ENCODE data around the gene ZG16B. TPM values are rescaled to one million over a fixed set of nuclear protein-coding genes. Genes with fewer than 3 reads are reported as not detected.

The ZG16B gene
- total RNA-seq, 1 experiment from 2014 or later, result 6.9 TPM

DNA sequence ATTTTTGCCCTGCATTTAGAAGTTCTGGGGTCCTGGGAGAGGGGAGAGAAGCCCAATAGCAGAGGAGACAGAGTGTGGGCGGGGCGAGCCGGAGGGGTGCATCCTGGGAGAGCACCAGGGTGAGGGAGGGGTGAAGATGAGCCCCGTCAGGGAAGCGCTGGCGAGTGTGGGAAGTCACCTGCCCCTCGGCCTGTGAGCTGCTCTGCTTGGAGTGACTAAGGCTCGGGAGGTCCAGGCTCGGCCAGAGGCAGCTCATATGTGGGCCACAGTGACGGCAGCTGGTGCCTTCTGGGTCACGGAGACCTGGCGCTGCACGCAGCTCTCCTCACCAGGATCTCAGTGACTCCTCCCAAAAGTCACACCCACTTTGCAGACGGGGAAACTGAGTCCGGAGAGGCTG, 1.1 kb downstream of the ZG16B start:
- TF ChIP-seq, protein P1, sequence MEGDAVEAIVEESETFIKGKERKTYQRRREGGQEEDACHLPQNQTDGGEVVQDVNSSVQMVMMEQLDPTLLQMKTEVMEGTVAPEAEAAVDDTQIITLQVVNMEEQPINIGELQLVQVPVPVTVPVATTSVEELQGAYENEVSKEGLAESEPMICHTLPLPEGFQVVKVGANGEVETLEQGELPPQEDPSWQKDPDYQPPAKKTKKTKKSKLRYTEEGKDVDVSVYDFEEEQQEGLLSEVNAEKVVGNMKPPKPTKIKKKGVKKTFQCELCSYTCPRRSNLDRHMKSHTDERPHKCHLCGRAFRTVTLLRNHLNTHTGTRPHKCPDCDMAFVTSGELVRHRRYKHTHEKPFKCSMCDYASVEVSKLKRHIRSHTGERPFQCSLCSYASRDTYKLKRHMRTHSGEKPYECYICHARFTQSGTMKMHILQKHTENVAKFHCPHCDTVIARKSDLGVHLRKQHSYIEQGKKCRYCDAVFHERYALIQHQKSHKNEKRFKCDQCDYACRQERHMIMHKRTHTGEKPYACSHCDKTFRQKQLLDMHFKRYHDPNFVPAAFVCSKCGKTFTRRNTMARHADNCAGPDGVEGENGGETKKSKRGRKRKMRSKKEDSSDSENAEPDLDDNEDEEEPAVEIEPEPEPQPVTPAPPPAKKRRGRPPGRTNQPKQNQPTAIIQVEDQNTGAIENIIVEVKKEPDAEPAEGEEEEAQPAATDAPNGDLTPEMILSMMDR (IDR thresholded peaks at IDR 0.05; ENCODE audit: unreplicated experiment), result no peak
- Mint-ChIP-seq H3K4me3 (ENCODE audit: unreplicated experiment) (no peak overlapping the region), H3K4me1 (ENCODE audit: insufficient read depth, unreplicated experiment) (peaks cover 16% of the 10 kb centered on the region), H3K36me3 (ENCODE audit: insufficient read depth, unreplicated experiment) (no peaks in the 10 kb centered on the region), H3K9me3 (ENCODE audit: unreplicated experiment) (no peaks in the 10 kb centered on the region), H3K27ac (ENCODE audit: low read depth, unreplicated experiment) (no peak overlapping the region), H3K27me3 (ENCODE audit: insufficient read depth, unreplicated experiment) (no peaks in the 10 kb centered on the region)
- ChIA-PET CTCF (interaction anchor here (0.7 kb wide), 1 partner anchor 51 kb away, joined by 3 read pairs; no protein-coding TSS in a partner anchor), POLR2A (interaction anchor here (0.9 kb wide), 1 partner anchor 20 kb away, joined by 3 read pairs; no protein-coding TSS in a partner anchor)
- intact Hi-C loops (cut with micrococcal nuclease), result no loop called here
- BruUV-seq (replicated peaks), result no TSS peak
- DNase-seq (ENCODE audit: unreplicated experiment), result no peak

DNA sequence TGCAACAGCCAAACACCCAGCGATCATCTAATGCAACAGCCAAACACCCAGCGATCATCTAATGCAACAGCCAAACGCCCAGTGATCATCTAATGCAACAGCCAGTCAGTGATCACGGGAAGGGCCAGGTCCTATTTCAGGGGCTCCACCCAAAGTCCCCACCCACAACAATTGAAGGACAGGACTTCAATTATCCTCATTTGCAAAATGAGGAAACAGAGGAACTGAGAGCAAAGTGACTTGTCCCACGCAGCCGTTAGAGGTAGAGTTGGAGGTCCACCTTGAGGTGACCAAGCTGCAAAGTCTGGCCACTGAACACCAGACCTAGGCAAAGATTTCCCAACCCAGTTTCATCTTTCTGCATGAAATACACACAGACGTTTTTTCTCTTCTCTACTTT, 3.7 kb downstream of the ZG16B start:
- Mint-ChIP-seq H3K4me1 (ENCODE audit: insufficient read depth, unreplicated experiment) (peaks cover 31% of the 10 kb centered on the region), H3K27me3 (ENCODE audit: insufficient read depth, unreplicated experiment) (no peaks in the 10 kb centered on the region), H3K4me3 (ENCODE audit: unreplicated experiment) (no peak overlapping the region), H3K9me3 (ENCODE audit: unreplicated experiment) (no peaks in the 10 kb centered on the region), H3K27ac (ENCODE audit: low read depth, unreplicated experiment) (no peak overlapping the region), H3K36me3 (ENCODE audit: insufficient read depth, unreplicated experiment) (no peaks in the 10 kb centered on the region)
- DNase-seq (ENCODE audit: unreplicated experiment), result no peak
- ChIA-PET POLR2A (no interaction called here), CTCF (no interaction called here)
- BruUV-seq (replicated peaks), result no TSS peak
- TF ChIP-seq, protein P1 (IDR thresholded peaks at IDR 0.05; ENCODE audit: unreplicated experiment), result no peak
- intact Hi-C loops (cut with micrococcal nuclease), result no loop called here

DNA sequence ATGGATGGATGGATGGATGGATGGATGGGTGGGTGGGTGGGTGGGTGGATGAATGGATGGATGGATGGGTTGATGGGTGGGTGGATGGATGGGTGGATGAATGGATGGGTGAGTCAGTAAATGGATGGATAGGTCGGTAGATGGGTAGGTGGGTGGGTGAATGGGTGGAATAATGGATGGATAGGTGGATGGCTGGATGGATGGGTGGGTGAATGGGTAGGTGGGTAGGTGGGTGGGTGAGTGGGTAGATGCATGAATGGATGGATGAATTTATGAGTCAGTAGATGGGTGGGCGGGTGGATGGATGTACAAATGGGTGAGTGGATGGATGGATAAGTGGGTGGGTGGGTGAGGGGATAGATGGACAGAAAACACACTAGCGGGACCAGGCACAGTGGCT, 4.9 kb downstream of the ZG16B start:
- H3K36me3 Mint-ChIP-seq (ENCODE audit: insufficient read depth, unreplicated experiment), result no peaks in the 10 kb centered on the region
- no peak for DNase-seq (ENCODE audit: unreplicated experiment)
- ChIA-PET POLR2A (no interaction called here), CTCF (no interaction called here)
- BruUV-seq (replicated peaks), result no TSS peak
- TF ChIP-seq, protein P1 (IDR thresholded peaks at IDR 0.05; ENCODE audit: unreplicated experiment), result no peak
- intact Hi-C loops (cut with micrococcal nuclease), result loop anchor here (5.0 kb wide), 1 partner anchor 72 kb away; no protein-coding TSS in a partner anchor
- no peaks in the 10 kb centered on the region for H3K27me3 Mint-ChIP-seq (ENCODE audit: insufficient read depth, unreplicated experiment)
- H3K27ac Mint-ChIP-seq (ENCODE audit: low read depth, unreplicated experiment), result peak overlapping the region; percentile 82
- no peak overlapping the region for H3K4me3 Mint-ChIP-seq (ENCODE audit: unreplicated experiment)
- peaks cover 31% of the 10 kb centered on the region for H3K4me1 Mint-ChIP-seq (ENCODE audit: insufficient read depth, unreplicated experiment)
- H3K9me3 Mint-ChIP-seq (ENCODE audit: unreplicated experiment), result no peaks in the 10 kb centered on the region

DNA sequence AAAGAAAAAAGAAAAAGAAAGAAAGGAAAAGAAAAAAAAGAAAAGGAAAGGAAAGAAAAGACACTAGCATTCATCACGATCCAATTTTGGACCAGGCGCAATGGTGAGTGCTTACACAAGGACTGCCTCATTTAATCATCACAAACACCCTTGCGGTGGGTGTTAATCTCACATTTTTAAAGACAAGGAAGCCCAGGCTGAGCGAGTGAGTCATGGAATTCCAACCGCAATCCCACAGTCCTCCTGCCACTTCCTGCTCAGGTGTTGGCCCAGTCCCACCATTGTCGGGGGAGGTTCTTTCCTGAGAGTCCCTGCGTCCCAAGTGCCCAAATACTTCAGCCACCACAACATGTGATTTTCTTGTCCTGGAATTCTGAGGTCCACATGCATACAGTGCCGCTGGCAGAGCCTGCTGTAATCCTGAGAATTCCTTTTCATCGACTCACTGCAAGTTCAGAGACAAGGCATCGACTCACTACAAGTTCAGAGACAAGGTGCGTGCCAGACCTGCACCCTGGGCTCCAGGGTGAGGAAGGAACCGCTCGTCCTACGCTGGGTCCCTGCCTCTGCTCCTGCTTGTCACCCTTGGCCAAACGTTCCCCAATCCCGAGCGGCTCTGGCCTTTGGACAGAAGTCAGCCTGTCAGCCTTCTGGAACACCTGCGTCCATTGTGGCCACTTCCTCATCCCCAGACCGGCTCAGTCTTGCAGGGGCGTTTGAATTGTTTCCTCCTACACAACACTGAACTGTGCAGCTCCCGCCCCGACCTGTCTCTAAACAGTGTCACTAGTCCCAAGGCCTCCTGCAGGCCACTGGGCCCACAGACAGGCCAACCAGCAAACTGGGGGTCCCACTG, 5.8 kb downstream of the ZG16B start:
- POLR2A ChIA-PET, result interaction anchor here (0.8 to 1.5 kb wide), 4 partner anchors 9 to 83 kb away, joined by 3 to 6 read pairs (median 4); no protein-coding TSS in a partner anchor
- DNase-seq (ENCODE audit: unreplicated experiment), result peak; percentile 97
- Mint-ChIP-seq H3K27me3 (ENCODE audit: insufficient read depth, unreplicated experiment) (no peaks in the 10 kb centered on the region), H3K4me3 (ENCODE audit: unreplicated experiment) (peak overlapping the region; percentile 65), H3K4me1 (ENCODE audit: insufficient read depth, unreplicated experiment) (peaks cover 31% of the 10 kb centered on the region), H3K27ac (ENCODE audit: low read depth, unreplicated experiment) (peak overlapping the region; percentile 82), H3K9me3 (ENCODE audit: unreplicated experiment) (no peaks in the 10 kb centered on the region), H3K36me3 (ENCODE audit: insufficient read depth, unreplicated experiment) (no peaks in the 10 kb centered on the region)
- CTCF ChIA-PET, result interaction anchor here (0.7 kb wide), 1 partner anchor 41 kb away, joined by 3 read pairs; no protein-coding TSS in a partner anchor
- BruUV-seq (replicated peaks), result no TSS peak
- TF ChIP-seq, protein P1 (IDR thresholded peaks at IDR 0.05; ENCODE audit: unreplicated experiment), result peak; percentile 15
- intact Hi-C loops (cut with micrococcal nuclease), result loop anchor here (2.0 to 5.0 kb wide), 2 partner anchors 67 to 71 kb away; no protein-coding TSS in a partner anchor
